ENCODE results near the gene FRS2.

Gene FRS2

DNA sequence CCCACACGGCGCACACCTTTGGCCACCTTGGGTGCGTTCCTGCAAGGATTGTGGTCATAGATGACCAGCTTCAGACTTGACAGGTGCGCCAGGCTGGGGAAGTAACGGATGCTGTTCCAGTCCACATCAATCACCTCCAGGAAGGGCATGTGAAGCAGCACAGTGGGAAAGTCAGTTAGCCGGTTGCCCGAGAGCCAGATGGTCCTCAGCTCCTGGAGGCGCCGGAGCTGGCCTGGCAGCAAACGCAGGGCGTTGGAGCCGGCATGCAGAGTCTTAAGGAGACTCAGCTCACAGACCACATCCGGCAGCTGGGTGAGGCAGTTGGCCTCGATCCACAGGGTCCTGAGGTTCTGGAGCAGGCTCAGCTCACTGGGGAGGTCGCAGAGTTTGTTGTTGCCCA lies 139.9 kb downstream of the FRS2 start:
- Histone ChIP-seq H3K9me3 (ENCODE audit: insufficient read depth, low read depth, low read length) (no peaks in the 10 kb centered on the region), H3K4me3 (ENCODE audit: low read length) (no peak overlapping the region), H3K4me1 (ENCODE audit: insufficient read depth, low read length) (no peaks in the 10 kb centered on the region), H3K27me3 (ENCODE audit: insufficient read depth, low read length) (no peaks in the 10 kb centered on the region), H3K9ac (ENCODE audit: low read depth, low read length) (no peak overlapping the region), H3K36me3 (ENCODE audit: insufficient read depth, low read length) (no peaks in the 10 kb centered on the region), H3K27ac (ENCODE audit: low read depth, low read length) (no peak overlapping the region)
- 96% methylated on average over 15 of the region's 15 CpGs for WGBS

DNA sequence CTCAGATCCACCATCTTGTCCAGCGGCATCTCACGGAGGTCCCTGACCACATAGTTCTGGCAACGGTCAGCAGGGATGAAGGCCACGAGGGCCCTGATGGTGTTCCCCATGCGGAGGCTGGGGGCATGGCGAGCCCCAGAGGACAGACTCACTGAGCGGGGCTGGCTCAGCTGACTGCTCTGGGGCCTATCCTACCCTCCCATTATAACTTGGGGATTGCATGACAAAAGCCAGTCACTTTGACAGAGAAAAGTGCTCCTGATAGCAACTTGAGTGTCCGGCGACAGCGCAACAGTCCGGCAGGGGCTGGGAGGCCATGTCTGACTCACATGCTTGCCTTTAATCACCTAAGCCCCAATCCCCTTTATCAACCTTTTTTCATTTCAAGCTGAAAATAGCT lies 140.5 kb downstream of the FRS2 start, which contains the start of gene LRRC10:
Gene LRRC10, minus strand, starts transcription at position 179 of the 400 bp plus-strand sequence. Its CDS starts 69 bp downstream, at position 110.
- H3K36me3 ChIP-seq (ENCODE audit: insufficient read depth, low read length): no peaks in the 10 kb centered on the region
- H3K4me3 ChIP-seq (ENCODE audit: low read length): no peak within 1 kb of the TSS
- no peak within 1 kb of the TSS for H3K9ac ChIP-seq (ENCODE audit: low read depth, low read length)
- H3K27me3 ChIP-seq (ENCODE audit: insufficient read depth, low read length): no peaks in the 10 kb centered on the region
- no peaks in the 10 kb centered on the region for H3K4me1 ChIP-seq (ENCODE audit: insufficient read depth, low read length)
- no peaks in the 10 kb centered on the region for H3K9me3 ChIP-seq (ENCODE audit: insufficient read depth, low read depth, low read length)
- WGBS: 92% methylated on average over 11 of the region's 11 CpGs
- H3K27ac ChIP-seq (ENCODE audit: low read depth, low read length): no peak within 1 kb of the TSS

GRCh38 chr12:69613351-69613750 lies 143.2 kb downstream of the FRS2 start:
- Histone ChIP-seq H3K27me3 (ENCODE audit: insufficient read depth, low read length) (no peaks in the 10 kb centered on the region), H3K4me1 (ENCODE audit: insufficient read depth, low read length) (no peaks in the 10 kb centered on the region), H3K4me3 (ENCODE audit: low read length) (no peak overlapping the region), H3K9ac (ENCODE audit: low read depth, low read length) (no peak overlapping the region), H3K36me3 (ENCODE audit: insufficient read depth, low read length) (no peaks in the 10 kb centered on the region), H3K27ac (ENCODE audit: low read depth, low read length) (no peak overlapping the region), H3K9me3 (ENCODE audit: insufficient read depth, low read depth, low read length) (no peaks in the 10 kb centered on the region)

- H3K27ac ChIP-seq (ENCODE audit: low read depth, low read length): no peak overlapping the region
- H3K9ac ChIP-seq (ENCODE audit: low read depth, low read length): no peak overlapping the region
- H3K4me1 ChIP-seq (ENCODE audit: insufficient read depth, low read length): no peaks in the 10 kb centered on the region
- 86% methylated on average over 12 of the region's 14 CpGs for WGBS
- no peaks in the 10 kb centered on the region for H3K36me3 ChIP-seq (ENCODE audit: insufficient read depth, low read length)
- no peaks in the 10 kb centered on the region for H3K9me3 ChIP-seq (ENCODE audit: insufficient read depth, low read depth, low read length)
- no peaks in the 10 kb centered on the region for H3K27me3 ChIP-seq (ENCODE audit: insufficient read depth, low read length)
- H3K4me3 ChIP-seq (ENCODE audit: low read length): no peak overlapping the region
These were observed 145.8 kb downstream of the FRS2 start for GRCh38 chr12:69616025-69616424.

DNA sequence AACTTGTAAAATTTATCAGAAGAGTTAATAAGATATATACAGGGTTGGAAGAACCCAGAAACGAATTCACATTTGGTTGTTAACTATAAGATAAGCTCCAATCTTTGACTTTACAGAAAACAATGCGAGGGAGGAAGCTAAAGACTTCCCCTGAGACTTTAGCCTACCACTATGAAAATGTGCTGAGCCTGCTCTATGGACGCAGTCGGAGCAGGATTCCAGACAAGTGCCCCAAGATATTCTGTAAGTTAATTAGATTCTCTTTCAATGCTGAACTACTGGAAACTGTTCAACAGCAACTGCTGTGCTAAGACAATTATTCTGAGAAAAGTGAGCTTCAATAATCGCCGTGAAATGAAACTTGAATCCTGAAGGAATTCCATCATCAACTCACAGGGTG lies 148.9 kb downstream of the FRS2 start:
- 82% methylated on average over 6 of the region's 6 CpGs for WGBS
- Histone ChIP-seq H3K4me1 (ENCODE audit: insufficient read depth, low read length) (no peaks in the 10 kb centered on the region), H3K4me3 (ENCODE audit: low read length) (no peak overlapping the region), H3K27me3 (ENCODE audit: insufficient read depth, low read length) (no peaks in the 10 kb centered on the region), H3K9me3 (ENCODE audit: insufficient read depth, low read depth, low read length) (no peaks in the 10 kb centered on the region), H3K36me3 (ENCODE audit: insufficient read depth, low read length) (no peaks in the 10 kb centered on the region), H3K9ac (ENCODE audit: low read depth, low read length) (no peak overlapping the region), H3K27ac (ENCODE audit: low read depth, low read length) (no peak overlapping the region)

GRCh38 chr12:69620077-69620476 lies 149.9 kb downstream of the FRS2 start:
- no peak overlapping the region for H3K27ac ChIP-seq (ENCODE audit: low read depth, low read length)
- WGBS: 89% methylated on average over 3 of the region's 4 CpGs
- no peaks in the 10 kb centered on the region for H3K9me3 ChIP-seq (ENCODE audit: insufficient read depth, low read depth, low read length)
- H3K36me3 ChIP-seq (ENCODE audit: insufficient read depth, low read length): no peaks in the 10 kb centered on the region
- H3K4me3 ChIP-seq (ENCODE audit: low read length): no peak overlapping the region
- no peak overlapping the region for H3K9ac ChIP-seq (ENCODE audit: low read depth, low read length)
- no peaks in the 10 kb centered on the region for H3K4me1 ChIP-seq (ENCODE audit: insufficient read depth, low read length)
- H3K27me3 ChIP-seq (ENCODE audit: insufficient read depth, low read length): no peaks in the 10 kb centered on the region

- no peaks in the 10 kb centered on the region for H3K9me3 ChIP-seq (ENCODE audit: insufficient read depth, low read depth, low read length)
- no peaks in the 10 kb centered on the region for H3K4me1 ChIP-seq (ENCODE audit: insufficient read depth, low read length)
- no peak overlapping the region for H3K9ac ChIP-seq (ENCODE audit: low read depth, low read length)
- no peak overlapping the region for H3K27ac ChIP-seq (ENCODE audit: low read depth, low read length)
- H3K4me3 ChIP-seq (ENCODE audit: low read length): no peak overlapping the region
- H3K27me3 ChIP-seq (ENCODE audit: insufficient read depth, low read length): no peaks in the 10 kb centered on the region
- 94% methylated on average over 2 of the region's 2 CpGs for WGBS
- H3K36me3 ChIP-seq (ENCODE audit: insufficient read depth, low read length): no peaks in the 10 kb centered on the region
These were observed 150.7 kb downstream of the FRS2 start for GRCh38 chr12:69620921-69621320.

GRCh38 chr12:69621551-69621950 lies 151.4 kb downstream of the FRS2 start:
- H3K36me3 ChIP-seq (ENCODE audit: insufficient read depth, low read length): no peaks in the 10 kb centered on the region
- no peak overlapping the region for H3K9ac ChIP-seq (ENCODE audit: low read depth, low read length)
- 95% methylated on average over 2 of the region's 2 CpGs for WGBS
- no peaks in the 10 kb centered on the region for H3K27me3 ChIP-seq (ENCODE audit: insufficient read depth, low read length)
- H3K4me1 ChIP-seq (ENCODE audit: insufficient read depth, low read length): no peaks in the 10 kb centered on the region
- no peak overlapping the region for H3K4me3 ChIP-seq (ENCODE audit: low read length)
- H3K9me3 ChIP-seq (ENCODE audit: insufficient read depth, low read depth, low read length): no peaks in the 10 kb centered on the region
- H3K27ac ChIP-seq (ENCODE audit: low read depth, low read length): no peak overlapping the region

GRCh38 chr12:69623970-69624369 lies 153.8 kb downstream of the FRS2 start:
- no peak overlapping the region for H3K27ac ChIP-seq (ENCODE audit: low read depth, low read length)
- H3K36me3 ChIP-seq (ENCODE audit: insufficient read depth, low read length): no peaks in the 10 kb centered on the region
- no peak overlapping the region for H3K9ac ChIP-seq (ENCODE audit: low read depth, low read length)
- H3K4me1 ChIP-seq (ENCODE audit: insufficient read depth, low read length): no peaks in the 10 kb centered on the region
- 95% methylated on average over 13 of the region's 13 CpGs for WGBS
- no peaks in the 10 kb centered on the region for H3K27me3 ChIP-seq (ENCODE audit: insufficient read depth, low read length)
- H3K9me3 ChIP-seq (ENCODE audit: insufficient read depth, low read depth, low read length): no peaks in the 10 kb centered on the region
- no peak overlapping the region for H3K4me3 ChIP-seq (ENCODE audit: low read length)

- WGBS: 95% methylated on average over 8 of the region's 8 CpGs
- H3K4me1 ChIP-seq (ENCODE audit: insufficient read depth, low read length): no peaks in the 10 kb centered on the region
- no peak overlapping the region for H3K4me3 ChIP-seq (ENCODE audit: low read length)
These were observed 157.3 kb downstream of the FRS2 start for GRCh38 chr12:69627501-69627900.

More at GRCh38 chr12:69627501-69627900, 157.3 kb downstream of the FRS2 start:
- no peak overlapping the region for H3K9ac ChIP-seq (ENCODE audit: low read depth, low read length)
- no peaks in the 10 kb centered on the region for H3K9me3 ChIP-seq (ENCODE audit: insufficient read depth, low read depth, low read length)
- H3K27ac ChIP-seq (ENCODE audit: low read depth, low read length): no peak overlapping the region
- no peaks in the 10 kb centered on the region for H3K36me3 ChIP-seq (ENCODE audit: insufficient read depth, low read length)
- H3K27me3 ChIP-seq (ENCODE audit: insufficient read depth, low read length): no peaks in the 10 kb centered on the region
